GM23338 (cell line): ENCODE data around the gene TMEM174. TPM values are rescaled to one million over a fixed set of nuclear protein-coding genes. Genes with fewer than 3 reads are reported as not detected.

ENCODE experiments used
- ATAC-seq: fragments of 200-7000 bp; cut with Tn5 transposase; 3 replicates; pipeline ENCODE4 v1.9.1; 2020
- DNase-seq: peaks from one replicate; pipeline ENCODE4 v3.0.0-alpha.2; 2015; ENCODE audit warnings: low spot score
- H2AFZ ChIP-seq: fragments of 200-600 bp; sonication (generic); 2 replicates; pipeline ENCODE4 v1.8.0; 2016; ENCODE audit warnings: antibody characterized with exemption, mild to moderate bottlenecking, moderate library complexity
- H3F3A ChIP-seq: fragments of 200-600 bp; sonication (generic); replicated peaks from 2 replicates; pipeline ENCODE4 v1.8.0; 2017; ENCODE audit warnings: antibody characterized with exemption, mixed run types, low read depth
- H3K27ac ChIP-seq: fragments of 200-600 bp; sonication (generic); 2 replicates; pipeline ENCODE4 v1.6.1; 2016; ENCODE audit warnings: low read depth
- H3K27me3 ChIP-seq: fragments of 200-600 bp; sonication (generic); 2 replicates; pipeline ENCODE4 v1.8.0; 2016; ENCODE audit warnings: mild to moderate bottlenecking, mixed run types, moderate library complexity; ENCODE audit not compliant: insufficient read depth
- H3K36me3 ChIP-seq: fragments of 200-600 bp; sonication (generic); 2 replicates; pipeline ENCODE4 v1.8.0; 2016; ENCODE audit warnings: mild to moderate bottlenecking; ENCODE audit not compliant: insufficient read depth
- H3K4me1 ChIP-seq: fragments of 200-600 bp; sonication (generic); 2 replicates; pipeline ENCODE4 v1.8.0; 2016; ENCODE audit warnings: mild to moderate bottlenecking, moderate library complexity; ENCODE audit not compliant: insufficient read depth
- H3K4me2 ChIP-seq: fragments of 200-600 bp; sonication (generic); 2 replicates; pipeline ENCODE4 v1.7.1; 2017; ENCODE audit warnings: mixed run types
- H3K4me3 ChIP-seq: fragments of 200-600 bp; sonication (generic); 2 replicates; pipeline ENCODE4 v1.6.1; 2016; ENCODE audit warnings: mixed run types
- H3K79me2 ChIP-seq: fragments of 200-600 bp; sonication (generic); replicated peaks from 2 replicates; pipeline ENCODE4 v1.8.0; 2017; ENCODE audit warnings: mild to moderate bottlenecking; ENCODE audit not compliant: insufficient read depth
- H3K9me2 ChIP-seq: fragments of 200-600 bp; sonication (generic); 2 replicates; pipeline ENCODE4 v1.8.0; 2017; ENCODE audit not compliant: insufficient read depth
- H4K20me1 ChIP-seq: fragments of 200-600 bp; sonication (generic); replicated peaks from 2 replicates; pipeline ENCODE4 v1.8.0; 2017; ENCODE audit warnings: mild to moderate bottlenecking; ENCODE audit not compliant: insufficient read depth
- H3K27ac Mint-ChIP-seq: 2 replicates; pipeline ENCODE4 v1.8.0; 2020; ENCODE audit warnings: inconsistent platforms, mild to moderate bottlenecking, moderate library complexity, mixed read lengths
- H3K27me3 Mint-ChIP-seq: 3 replicates; pipeline ENCODE4 v1.8.0; 2022; ENCODE audit warnings: low read depth, mild to moderate bottlenecking, moderate library complexity, mixed read lengths, inconsistent platforms; ENCODE audit not compliant: insufficient read depth, poor library complexity
- H3K36me3 Mint-ChIP-seq: 3 replicates; pipeline ENCODE4 v1.8.0; 2021; ENCODE audit warnings: low read depth, mild to moderate bottlenecking, inconsistent platforms, moderate library complexity, mixed read lengths
- H3K4me1 Mint-ChIP-seq: 3 replicates; pipeline ENCODE4 v1.8.0; 2020; ENCODE audit warnings: mild to moderate bottlenecking, inconsistent platforms, mixed read lengths
- H3K4me3 Mint-ChIP-seq: 3 replicates; pipeline ENCODE4 v1.8.0; 2021; ENCODE audit warnings: moderate library complexity, mild to moderate bottlenecking, inconsistent platforms, mixed read lengths
- H3K9me3 Mint-ChIP-seq: 3 replicates; pipeline ENCODE4 v1.8.0; 2020; ENCODE audit warnings: moderate library complexity, mild to moderate bottlenecking, inconsistent platforms, mixed read lengths
- CREB1 ChIP-seq: fragments of 250-450 bp; sonication (Bioruptor Pico); IDR thresholded peaks from 2 replicates; pipeline ENCODE4 v1.5.0; 2020; ENCODE audit warnings: low read depth, mild to moderate bottlenecking, moderate library complexity
- CTCF ChIP-seq, 2 experiments: fragments of 200-600 bp in 1 of 2; sonication (generic) in 1 of 2; conservative IDR thresholded peaks; 2 replicates each; pipeline versions ENCODE4 v1.5.1 to v1.6.1; 2016 to 2017; ENCODE audit warnings: antibody characterized with exemption in 2 of 2, low read depth in 2 of 2, mild to moderate bottlenecking in 2 of 2, moderate library complexity in 1 of 2
- EZH2 ChIP-seq: fragments of 200-600 bp; sonication (generic); IDR thresholded peaks from one replicate; pipeline ENCODE4 v1.8.0; 2017; ENCODE audit warnings: antibody characterized with exemption, mild to moderate bottlenecking, low read depth; ENCODE audit not compliant: unreplicated experiment
- JUNB ChIP-seq: IDR thresholded peaks from one replicate; pipeline ENCODE4 v1.6.1; 2016; ENCODE audit warnings: antibody characterized with exemption; ENCODE audit not compliant: unreplicated experiment
- NANOG ChIP-seq: IDR thresholded peaks from 2 replicates; pipeline ENCODE4 v1.6.1; 2016; ENCODE audit warnings: antibody characterized with exemption, borderline replicate concordance
- POLR2AphosphoS5 ChIP-seq: IDR thresholded peaks from 2 replicates; pipeline ENCODE4 v1.6.1; 2016; ENCODE audit warnings: antibody characterized with exemption, low read depth
- STAT1 ChIP-seq: IDR thresholded peaks from one replicate; pipeline ENCODE4 v1.6.1; 2016; ENCODE audit warnings: antibody characterized with exemption; ENCODE audit not compliant: unreplicated experiment
- ZNF114 ChIP-seq: fragments of 250-450 bp; sonication (Bioruptor Pico); IDR thresholded peaks from 2 replicates; pipeline ENCODE4 v1.5.0; 2020; ENCODE audit warnings: mild to moderate bottlenecking, moderate library complexity
- ZNF331 ChIP-seq: fragments of 250-450 bp; sonication (Bioruptor Pico); IDR thresholded peaks from 2 replicates; pipeline ENCODE4 v1.5.0; 2020; ENCODE audit warnings: low read depth, mild to moderate bottlenecking, moderate library complexity
- polyA plus RNA-seq: library from polyadenylated mRNA; unstranded; fragments of >200 nt; fragmentation: Nextera tagmentation; extraction: Ambion mirVana; gene quantifications from 2 replicates; pipeline ENCODE4 v1.2.1, GENCODE V29; 2016
- total RNA-seq: library from RNA; depleted of rRNA; stranded (reverse); fragments of >200 nt; shearing (Covaris generic); gene quantifications from 2 replicates; pipeline ENCODE4 v1.2.3, GENCODE V29; 2014
- TF ChIP-seq, protein P1 (sequence below): fragments of 250-450 bp; sonication (Bioruptor Pico); IDR thresholded peaks from 2 replicates; pipeline ENCODE4 v1.5.0; 2020; ENCODE audit warnings: mild to moderate bottlenecking, moderate library complexity
- TF ChIP-seq, protein P2 (sequence below): IDR thresholded peaks from 2 replicates; pipeline ENCODE4 v1.6.1; 2016; ENCODE audit warnings: antibody characterized with exemption
- TF ChIP-seq, protein P3 (sequence below): IDR thresholded peaks from one replicate; pipeline ENCODE4 v1.6.1; 2018; ENCODE audit warnings: antibody characterized with exemption; ENCODE audit not compliant: unreplicated experiment

Gene TMEM174
- total and polyA plus RNA-seq, 2 experiments from 2014 or later = not detected

GRCh38 chr5:73125289-73125688 lies 47.7 kb upstream of the TMEM174 start:
- Histone ChIP-seq H3K27ac (no peak overlapping the region), H3K4me2 (no peak overlapping the region), H3K9me2 (no peaks in the 10 kb centered on the region), H4K20me1 (no peaks in the 10 kb centered on the region), H2AFZ (no peak overlapping the region), H3K36me3 (no peaks in the 10 kb centered on the region), H3K4me3 (no peak overlapping the region), H3F3A (no peaks in the 10 kb centered on the region), H3K4me1 (peaks cover 9% of the 10 kb centered on the region; the same call in 1 of the 2 replicates), H3K27me3 (peaks cover 27% of the 10 kb centered on the region), H3K79me2 (no peaks in the 10 kb centered on the region)
- no peak overlapping the region for H3K27ac Mint-ChIP-seq
- H3K4me3 Mint-ChIP-seq = no peak overlapping the region
- DNase-seq = no peak
- no peaks in the 10 kb centered on the region; the same call in 2 of the 3 replicates for H3K9me3 Mint-ChIP-seq
- H3K4me1 Mint-ChIP-seq = peaks cover 32% of the 10 kb centered on the region
- peaks cover 23% of the 10 kb centered on the region for H3K27me3 Mint-ChIP-seq
- H3K36me3 Mint-ChIP-seq = peaks cover 3% of the 10 kb centered on the region; the same call in 2 of the 3 replicates
- TF ChIP-seq, protein P1, sequence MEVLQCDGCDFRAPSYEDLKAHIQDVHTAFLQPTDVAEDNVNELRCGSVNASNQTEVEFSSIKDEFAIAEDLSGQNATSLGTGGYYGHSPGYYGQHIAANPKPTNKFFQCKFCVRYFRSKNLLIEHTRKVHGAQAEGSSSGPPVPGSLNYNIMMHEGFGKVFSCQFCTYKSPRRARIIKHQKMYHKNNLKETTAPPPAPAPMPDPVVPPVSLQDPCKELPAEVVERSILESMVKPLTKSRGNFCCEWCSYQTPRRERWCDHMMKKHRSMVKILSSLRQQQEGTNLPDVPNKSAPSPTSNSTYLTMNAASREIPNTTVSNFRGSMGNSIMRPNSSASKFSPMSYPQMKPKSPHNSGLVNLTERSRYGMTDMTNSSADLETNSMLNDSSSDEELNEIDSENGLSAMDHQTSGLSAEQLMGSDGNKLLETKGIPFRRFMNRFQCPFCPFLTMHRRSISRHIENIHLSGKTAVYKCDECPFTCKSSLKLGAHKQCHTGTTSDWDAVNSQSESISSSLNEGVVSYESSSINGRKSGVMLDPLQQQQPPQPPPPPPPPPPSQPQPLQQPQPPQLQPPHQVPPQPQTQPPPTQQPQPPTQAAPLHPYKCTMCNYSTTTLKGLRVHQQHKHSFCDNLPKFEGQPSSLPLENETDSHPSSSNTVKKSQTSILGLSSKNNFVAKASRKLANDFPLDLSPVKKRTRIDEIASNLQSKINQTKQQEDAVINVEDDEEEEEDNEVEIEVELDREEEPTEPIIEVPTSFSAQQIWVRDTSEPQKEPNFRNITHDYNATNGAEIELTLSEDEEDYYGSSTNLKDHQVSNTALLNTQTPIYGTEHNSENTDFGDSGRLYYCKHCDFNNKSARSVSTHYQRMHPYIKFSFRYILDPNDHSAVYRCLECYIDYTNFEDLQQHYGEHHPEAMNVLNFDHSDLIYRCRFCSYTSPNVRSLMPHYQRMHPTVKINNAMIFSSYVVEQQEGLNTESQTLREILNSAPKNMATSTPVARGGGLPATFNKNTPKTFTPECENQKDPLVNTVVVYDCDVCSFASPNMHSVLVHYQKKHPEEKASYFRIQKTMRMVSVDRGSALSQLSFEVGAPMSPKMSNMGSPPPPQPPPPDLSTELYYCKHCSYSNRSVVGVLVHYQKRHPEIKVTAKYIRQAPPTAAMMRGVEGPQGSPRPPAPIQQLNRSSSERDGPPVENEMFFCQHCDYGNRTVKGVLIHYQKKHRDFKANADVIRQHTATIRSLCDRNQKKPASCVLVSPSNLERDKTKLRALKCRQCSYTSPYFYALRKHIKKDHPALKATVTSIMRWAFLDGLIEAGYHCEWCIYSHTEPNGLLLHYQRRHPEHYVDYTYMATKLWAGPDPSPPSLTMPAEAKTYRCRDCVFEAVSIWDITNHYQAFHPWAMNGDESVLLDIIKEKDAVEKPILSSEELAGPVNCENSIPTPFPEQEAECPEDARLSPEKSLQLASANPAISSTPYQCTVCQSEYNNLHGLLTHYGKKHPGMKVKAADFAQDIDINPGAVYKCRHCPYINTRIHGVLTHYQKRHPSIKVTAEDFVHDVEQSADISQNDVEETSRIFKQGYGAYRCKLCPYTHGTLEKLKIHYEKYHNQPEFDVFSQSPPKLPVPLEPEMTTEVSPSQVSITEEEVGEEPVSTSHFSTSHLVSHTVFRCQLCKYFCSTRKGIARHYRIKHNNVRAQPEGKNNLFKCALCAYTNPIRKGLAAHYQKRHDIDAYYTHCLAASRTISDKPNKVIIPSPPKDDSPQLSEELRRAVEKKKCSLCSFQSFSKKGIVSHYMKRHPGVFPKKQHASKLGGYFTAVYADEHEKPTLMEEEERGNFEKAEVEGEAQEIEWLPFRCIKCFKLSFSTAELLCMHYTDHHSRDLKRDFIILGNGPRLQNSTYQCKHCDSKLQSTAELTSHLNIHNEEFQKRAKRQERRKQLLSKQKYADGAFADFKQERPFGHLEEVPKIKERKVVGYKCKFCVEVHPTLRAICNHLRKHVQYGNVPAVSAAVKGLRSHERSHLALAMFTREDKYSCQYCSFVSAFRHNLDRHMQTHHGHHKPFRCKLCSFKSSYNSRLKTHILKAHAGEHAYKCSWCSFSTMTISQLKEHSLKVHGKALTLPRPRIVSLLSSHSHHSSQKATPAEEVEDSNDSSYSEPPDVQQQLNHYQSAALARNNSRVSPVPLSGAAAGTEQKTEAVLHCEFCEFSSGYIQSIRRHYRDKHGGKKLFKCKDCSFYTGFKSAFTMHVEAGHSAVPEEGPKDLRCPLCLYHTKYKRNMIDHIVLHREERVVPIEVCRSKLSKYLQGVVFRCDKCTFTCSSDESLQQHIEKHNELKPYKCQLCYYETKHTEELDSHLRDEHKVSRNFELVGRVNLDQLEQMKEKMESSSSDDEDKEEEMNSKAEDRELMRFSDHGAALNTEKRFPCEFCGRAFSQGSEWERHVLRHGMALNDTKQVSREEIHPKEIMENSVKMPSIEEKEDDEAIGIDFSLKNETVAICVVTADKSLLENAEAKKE (CRISPR knock-in tag) = no peak
- no peak for TF ChIP-seq NANOG
- no peak for TF ChIP-seq POLR2AphosphoS5
- no peak for TF ChIP-seq ZNF114 (CRISPR knock-in tag)
- no peak for TF ChIP-seq CTCF (conservative IDR thresholded peaks at IDR 0.05; ENCODE audit: low read depth in 2 of 2)
- TF ChIP-seq ZNF331 = no peak
- TF ChIP-seq, protein P2, sequence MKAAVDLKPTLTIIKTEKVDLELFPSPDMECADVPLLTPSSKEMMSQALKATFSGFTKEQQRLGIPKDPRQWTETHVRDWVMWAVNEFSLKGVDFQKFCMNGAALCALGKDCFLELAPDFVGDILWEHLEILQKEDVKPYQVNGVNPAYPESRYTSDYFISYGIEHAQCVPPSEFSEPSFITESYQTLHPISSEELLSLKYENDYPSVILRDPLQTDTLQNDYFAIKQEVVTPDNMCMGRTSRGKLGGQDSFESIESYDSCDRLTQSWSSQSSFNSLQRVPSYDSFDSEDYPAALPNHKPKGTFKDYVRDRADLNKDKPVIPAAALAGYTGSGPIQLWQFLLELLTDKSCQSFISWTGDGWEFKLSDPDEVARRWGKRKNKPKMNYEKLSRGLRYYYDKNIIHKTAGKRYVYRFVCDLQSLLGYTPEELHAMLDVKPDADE = no peak
- no peak for TF ChIP-seq STAT1
- no peak for TF ChIP-seq JUNB
- no peak for TF ChIP-seq CREB1 (CRISPR knock-in tag)
- TF ChIP-seq EZH2 = no peak
- TF ChIP-seq, protein P3, sequence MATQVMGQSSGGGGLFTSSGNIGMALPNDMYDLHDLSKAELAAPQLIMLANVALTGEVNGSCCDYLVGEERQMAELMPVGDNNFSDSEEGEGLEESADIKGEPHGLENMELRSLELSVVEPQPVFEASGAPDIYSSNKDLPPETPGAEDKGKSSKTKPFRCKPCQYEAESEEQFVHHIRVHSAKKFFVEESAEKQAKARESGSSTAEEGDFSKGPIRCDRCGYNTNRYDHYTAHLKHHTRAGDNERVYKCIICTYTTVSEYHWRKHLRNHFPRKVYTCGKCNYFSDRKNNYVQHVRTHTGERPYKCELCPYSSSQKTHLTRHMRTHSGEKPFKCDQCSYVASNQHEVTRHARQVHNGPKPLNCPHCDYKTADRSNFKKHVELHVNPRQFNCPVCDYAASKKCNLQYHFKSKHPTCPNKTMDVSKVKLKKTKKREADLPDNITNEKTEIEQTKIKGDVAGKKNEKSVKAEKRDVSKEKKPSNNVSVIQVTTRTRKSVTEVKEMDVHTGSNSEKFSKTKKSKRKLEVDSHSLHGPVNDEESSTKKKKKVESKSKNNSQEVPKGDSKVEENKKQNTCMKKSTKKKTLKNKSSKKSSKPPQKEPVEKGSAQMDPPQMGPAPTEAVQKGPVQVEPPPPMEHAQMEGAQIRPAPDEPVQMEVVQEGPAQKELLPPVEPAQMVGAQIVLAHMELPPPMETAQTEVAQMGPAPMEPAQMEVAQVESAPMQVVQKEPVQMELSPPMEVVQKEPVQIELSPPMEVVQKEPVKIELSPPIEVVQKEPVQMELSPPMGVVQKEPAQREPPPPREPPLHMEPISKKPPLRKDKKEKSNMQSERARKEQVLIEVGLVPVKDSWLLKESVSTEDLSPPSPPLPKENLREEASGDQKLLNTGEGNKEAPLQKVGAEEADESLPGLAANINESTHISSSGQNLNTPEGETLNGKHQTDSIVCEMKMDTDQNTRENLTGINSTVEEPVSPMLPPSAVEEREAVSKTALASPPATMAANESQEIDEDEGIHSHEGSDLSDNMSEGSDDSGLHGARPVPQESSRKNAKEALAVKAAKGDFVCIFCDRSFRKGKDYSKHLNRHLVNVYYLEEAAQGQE = no peak
- ATAC-seq = no peak
